Brain pericyte (primary cell): ENCODE results near the gene RIPPLY2.
A peak's percentile ranks its signal among the peaks of the same experiment; 100 is the strongest.
"Not testable (repeated sequence)": the region's sequence is repeated elsewhere in the genome, so short reads cannot be mapped to it uniquely, and the experiment has no call there.

ENCODE experiments used
- DNase-seq: peaks from one replicate; pipeline ENCODE4 v3.0.0-alpha.2; 2012; ENCODE audit warnings: low read depth, low spot score

Gene RIPPLY2

DNA sequence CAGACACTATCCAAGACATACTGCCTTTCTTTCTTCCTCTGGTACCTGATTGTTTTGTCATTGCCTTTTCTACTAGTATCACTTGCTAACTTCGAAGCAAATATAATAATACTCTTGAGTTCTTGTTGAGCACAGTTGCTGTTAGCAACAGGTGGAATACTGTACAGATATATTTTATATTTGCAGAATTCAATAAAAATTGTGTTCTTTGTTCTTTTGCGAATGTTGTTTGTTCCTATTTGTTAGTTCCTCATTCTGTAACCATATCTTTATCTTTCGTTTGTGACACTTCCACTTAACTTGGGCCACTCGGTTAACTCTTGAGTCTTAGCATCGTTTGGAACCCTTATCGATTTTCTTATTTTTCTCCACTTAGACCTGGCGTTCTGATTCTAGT is 7.2 kb downstream of the RIPPLY2 start:
- DNase-seq = no peak

DNA sequence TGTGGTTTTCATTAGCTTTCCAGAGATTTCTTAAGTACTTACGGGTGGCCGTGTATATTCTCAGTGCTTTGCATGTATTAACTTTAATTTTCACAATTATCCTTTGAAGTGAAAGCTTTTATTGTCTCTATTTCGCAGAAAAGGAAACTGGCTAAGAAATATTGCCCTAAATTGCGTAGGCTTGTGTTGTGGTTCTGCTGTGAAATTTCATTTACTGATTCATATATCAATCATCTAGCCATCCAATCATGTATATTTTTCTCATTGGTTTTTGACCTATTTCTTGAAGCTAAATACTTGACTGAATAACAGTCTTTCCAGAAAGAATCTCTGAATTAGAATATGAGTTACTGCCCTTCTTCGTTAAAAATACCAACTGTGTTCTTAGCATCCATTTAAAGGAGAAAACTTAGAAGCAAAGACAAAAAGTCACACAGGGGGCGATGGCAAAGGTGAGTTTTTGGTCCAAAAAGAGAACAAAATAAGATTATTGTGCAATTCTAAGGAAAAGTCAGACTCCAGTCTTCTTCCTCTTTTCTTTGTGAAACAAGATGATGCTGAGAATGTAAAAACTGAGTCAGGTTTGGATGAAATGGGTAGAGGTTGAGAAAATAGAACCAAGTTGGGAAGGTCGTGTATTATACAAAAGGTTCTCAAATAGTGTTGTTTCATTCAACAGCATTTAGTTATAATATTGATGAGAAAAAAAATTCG is 7.8 kb downstream of the RIPPLY2 start:
- DNase-seq = no peak

DNA sequence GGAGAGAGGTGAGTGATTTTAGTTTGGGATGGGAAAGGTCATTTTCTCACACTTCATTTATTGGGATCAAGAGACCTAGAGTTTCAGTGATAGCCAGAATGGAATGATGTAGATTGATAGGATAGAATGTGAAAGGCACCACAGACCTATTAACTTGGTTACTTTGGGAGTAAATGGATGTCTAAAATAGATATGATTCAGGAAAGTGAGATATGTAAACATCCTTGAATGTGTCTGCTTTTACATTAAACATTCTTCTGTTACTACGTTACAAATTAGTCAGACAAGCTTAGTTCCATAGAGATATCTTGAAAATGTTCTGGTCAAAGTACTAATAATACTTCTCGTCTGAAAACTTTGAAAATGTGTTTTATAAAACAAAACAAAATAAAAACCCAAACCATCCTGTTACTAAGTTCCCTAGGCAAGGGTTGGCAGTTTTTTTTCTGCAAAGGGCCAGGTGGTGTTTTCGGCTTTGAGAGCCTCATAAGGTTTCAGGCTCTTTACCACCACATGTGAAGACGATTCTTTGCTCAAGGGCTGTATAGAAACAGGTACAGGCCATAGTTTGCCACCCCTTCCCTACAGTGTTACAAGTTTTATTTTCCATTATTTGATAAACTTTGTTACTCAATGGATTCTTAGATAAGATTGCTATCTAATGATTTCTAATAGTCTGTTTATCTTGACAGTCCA is 9.8 kb downstream of the RIPPLY2 start:
- DNase-seq = no peak

DNA sequence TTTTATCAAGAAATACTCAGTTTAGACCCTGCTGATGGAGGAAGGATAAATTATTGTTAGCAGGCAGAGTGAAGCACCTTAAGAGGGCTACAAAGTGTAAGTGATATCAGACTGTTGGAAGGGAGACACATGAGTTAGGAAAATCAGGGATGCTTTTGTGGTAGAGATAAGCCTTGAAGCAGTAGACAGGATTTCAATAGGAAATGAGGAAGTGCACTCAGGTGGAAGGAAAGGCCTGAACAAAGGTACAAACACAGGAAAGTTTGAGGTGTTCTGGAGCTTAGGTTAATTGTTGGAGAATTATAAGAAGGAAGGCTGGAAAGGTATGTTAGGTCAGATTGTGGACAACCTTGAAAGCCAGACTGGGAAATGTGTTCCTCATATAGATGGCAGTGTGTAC is 13.9 kb downstream of the RIPPLY2 start:
- no peak for DNase-seq

DNA sequence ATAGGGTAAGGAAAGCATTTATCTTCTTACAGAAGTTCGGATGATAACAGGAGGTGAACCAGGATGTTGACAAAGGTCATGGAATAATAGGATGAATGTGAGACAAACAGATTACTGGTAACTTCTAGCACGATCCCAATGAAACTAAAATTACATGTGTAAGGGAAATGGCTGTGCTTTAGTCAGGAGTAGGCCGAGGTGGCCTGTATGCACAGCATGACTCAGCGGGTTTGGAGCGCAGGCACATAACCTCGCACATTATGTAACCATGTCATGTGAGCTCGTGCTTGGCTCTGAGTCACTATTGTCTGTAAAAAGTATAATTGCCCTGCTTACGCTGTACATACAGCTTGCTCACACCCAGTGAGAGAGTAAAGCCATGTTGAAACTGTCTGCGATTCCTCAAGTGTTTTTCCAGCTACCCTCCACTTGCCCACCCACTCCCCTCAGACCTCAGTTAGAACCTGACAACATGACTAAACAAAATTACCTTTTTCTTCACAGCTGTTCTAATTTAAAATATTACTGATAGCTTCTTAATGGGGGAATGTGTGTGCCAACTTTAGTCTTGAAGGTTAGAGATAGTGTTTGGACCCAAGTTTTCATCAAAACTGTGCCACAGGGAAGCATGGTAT is 14.5 kb downstream of the RIPPLY2 start:
- DNase-seq = peak; percentile 65

DNA sequence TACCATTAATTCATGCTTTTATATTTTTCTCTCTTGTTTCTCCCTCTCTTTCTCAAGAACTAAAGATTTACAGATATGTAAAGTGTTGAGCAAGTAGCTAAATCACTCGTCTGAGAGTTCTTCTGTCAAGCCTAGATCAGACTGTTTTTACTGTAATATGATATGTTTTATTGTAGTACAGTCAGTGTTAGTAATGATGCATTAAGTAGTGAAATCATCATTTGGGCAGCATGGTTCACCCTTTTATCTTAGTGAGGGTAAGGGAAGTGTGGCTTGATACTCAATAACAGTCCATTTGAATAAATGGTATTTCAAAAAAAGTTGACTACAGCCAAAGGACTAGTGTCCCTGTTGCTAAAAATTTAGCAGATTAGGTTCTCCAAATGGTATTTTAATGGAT is 15.5 kb downstream of the RIPPLY2 start:
- DNase-seq = peak; percentile 29

DNA sequence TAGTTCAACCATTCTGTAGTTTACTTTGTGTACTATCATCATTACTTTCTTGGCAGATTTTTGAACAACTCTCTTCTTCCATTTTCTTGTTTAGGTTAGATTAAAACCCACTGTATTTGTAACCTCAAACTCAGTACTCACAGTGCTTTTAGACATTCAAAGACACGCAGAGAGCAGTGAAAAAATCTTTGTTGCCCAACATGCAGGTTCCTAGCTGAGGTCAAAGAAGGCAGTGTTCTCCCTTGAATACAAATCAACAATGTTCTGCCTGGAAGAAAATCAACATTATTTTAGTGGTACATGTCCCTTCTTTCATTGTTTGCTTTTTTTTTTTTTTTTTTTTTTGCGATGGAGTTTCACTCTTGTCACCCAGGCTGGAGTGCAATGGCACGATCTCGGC is 17.5 kb downstream of the RIPPLY2 start:
- no peak for DNase-seq

DNA sequence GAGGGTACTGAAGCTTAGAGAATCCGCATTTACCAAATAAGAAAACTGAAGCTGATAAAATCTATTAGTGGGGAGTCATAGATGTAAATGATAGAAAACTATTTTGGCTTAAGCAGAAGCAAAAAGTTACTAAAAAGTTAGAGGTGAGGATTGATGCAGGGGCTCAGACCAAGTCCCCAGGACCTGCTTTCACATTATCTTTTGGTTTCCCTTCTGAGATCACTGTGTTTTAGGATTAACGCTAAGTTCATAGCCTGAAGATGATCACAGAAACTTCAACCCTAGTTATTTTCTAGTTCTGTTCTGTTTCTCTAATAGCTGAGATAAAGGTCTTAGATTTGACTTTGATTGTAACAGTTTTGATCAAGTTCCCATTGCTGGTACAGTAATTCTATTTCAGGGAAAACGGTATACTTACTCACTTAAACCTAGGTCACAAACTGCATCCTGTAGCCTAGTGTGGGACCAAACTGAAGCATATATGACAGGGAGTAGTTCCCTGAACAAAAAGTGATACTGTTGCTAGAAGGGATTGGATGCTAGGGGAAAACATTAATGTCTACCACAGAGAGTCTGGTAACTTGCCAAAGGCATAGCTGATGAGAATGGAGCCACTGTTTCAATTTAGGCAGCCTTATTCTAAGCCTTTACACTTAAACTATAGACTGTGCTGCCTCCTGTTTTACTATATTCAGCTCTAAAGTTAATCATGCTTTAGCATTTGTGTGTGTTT is 19.4 kb downstream of the RIPPLY2 start:
- no peak for DNase-seq

DNA sequence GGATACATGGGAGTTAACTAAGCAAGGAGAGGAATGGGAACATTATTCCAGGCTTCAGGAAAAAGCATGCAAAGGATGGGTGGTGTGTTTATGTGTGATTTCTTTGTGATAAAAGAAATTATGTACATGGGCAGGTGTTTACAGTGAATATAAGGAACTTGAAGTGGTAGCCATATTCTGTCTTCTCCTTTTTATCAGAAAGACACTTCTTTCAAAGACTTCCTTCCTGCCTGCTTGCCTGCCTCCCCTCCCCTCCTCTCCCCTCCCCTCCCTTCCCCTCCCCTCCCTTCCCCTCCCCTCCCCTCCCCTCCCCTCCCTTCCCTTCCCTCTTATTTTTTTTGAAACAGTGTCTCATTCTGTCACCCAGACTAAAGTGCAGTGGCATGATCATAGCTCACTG is 20.7 kb downstream of the RIPPLY2 start:
- DNase-seq = no peak

DNA sequence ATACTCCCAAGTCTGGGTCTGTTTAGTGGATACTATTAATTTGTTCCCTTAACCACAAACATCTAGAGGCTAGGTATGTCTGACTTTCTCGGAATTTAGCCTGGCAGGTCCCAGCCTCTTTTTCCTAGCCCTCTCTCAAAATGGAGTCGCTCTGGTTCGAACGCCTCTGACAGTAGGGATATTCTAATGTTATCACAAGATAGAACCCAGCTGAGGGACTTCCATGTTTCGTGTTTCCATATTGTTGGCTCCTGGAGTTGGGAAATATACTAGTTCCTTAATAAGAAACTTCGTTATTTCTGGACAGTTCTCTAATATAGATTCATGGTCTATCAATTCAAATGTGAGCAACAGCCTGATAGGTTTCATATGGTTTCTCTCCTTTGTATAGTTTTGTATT is 22.7 kb downstream of the RIPPLY2 start:
- no peak for DNase-seq

DNA sequence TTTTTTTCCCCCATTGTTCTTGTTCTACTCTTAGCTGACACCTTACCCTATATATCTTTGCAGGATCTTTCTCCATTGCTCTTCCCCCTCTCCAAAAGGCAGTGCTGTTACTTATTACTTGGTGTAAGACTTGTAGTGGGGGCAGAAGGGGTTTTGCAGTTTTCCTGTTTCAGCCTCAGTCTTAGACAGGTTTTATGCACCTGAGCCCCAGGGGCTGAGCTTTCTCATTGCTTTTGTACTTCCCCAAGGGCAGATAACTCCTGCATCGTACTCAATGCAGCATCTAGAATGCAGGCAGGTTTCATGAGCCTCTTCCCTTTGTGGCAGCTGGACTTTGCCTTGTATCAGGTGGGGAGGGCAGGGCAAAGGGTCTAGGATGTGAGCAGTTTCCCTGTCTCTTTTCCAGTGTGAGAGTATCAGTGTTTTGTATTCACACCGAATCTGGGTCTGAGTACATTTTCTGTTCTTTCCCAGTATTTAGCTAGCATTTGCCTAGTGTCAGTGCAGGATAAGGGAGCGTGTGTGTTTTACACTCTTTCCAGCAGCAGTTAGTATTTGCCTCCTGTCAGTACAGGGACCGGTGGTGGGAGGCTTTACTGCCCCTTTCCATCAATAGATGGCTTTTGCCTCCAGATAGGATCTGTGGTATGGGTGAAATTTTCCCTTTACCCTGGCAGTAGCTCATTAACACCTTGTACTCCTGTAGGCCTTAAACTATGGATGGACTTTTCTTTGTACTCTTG is 25.9 kb downstream of the RIPPLY2 start:
- no peak for DNase-seq

DNA sequence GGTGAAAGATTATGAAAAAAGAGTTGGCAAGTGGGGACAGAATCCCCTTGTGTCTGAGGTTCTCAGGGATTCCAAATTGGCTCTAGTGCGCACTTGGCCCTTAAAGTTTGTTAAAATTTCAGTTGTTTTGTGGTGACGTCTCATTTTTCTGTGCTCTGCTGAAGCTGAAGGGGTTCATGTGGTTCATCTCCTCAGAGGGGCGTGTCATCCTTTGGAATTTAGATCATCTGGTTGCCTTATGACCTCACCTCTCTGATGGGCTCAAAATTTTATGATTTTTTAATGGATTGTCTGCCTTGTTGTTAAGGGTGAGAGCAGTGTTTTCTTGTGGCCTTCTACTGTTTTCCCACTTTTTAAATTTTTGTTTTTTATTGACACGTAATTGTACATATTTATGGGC is 26.6 kb downstream of the RIPPLY2 start:
- no peak for DNase-seq

DNA sequence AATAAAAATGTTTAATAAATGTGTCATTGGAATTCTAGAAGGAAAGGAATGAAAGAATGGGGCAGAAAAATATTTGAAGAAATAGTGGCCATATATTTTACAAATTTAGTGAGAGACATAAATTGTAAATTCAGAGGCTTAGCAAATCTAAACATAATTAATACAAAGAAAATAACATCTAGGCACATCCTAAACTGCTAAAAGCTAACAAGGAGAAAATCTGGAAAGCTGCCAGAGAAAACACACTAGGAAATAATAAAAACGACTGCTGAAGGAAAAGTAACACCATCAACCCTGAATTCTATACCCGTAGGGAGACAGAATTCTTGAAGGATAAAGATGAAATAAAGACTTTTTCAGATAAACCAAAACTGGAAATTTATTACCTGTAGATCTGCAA is 30.1 kb downstream of the RIPPLY2 start:
- DNase-seq = no peak

DNA sequence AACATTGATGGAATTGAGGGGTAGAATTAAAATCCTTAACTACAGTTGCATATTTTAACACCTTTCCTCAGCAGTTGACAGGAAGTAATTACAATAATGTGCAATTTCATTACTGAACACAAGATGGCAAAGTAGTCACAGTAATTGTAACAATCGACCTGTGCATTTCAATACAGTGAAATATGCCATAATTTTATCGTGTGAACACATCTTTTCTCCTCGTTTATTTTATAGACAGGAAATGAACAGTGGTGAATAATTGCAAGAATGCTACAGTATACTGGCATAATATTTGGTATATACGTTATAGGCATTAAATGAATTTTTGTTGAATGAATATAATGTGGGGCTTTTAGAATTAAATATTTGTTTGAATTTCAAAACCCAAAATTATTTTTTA is 31.4 kb downstream of the RIPPLY2 start:
- no peak for DNase-seq

DNA sequence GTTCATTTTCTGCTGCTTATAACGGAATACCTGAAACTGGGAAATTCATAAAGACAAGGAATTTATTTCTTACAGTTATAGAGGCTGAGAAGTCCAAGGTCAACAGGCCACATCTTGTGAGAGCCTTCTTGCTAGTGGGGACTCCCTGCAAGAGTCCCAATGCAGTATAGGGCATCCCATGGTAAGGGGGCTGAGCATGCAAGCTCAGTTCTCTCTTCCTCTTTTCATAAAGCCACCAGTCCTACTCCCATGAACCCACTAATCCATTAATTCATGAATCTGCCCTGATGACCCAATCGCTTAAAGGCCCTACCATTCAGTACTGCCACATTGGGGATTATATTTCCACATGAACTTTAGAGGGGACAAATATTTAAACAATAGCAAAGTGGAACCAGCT is 32.8 kb downstream of the RIPPLY2 start:
- no peak for DNase-seq

DNA sequence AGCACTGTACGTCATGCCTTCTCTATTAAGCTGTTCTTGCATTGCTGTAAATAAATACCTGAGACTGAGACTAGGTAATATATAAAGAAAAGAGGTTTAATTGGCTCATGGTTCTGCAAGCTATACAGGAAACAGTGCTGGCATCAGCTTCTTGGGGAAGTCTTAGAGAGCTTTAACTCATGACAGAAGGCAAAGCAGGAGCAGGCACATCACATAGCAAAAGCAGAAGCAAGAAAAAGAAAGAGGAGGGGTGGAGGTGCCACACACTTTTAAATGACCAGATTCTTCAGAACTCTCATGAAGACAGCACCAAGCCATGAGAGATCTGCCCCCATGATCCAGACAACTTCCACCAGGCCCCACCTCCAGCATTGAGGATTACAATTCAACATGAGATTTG is 36.5 kb downstream of the RIPPLY2 start:
- no peak for DNase-seq

DNA sequence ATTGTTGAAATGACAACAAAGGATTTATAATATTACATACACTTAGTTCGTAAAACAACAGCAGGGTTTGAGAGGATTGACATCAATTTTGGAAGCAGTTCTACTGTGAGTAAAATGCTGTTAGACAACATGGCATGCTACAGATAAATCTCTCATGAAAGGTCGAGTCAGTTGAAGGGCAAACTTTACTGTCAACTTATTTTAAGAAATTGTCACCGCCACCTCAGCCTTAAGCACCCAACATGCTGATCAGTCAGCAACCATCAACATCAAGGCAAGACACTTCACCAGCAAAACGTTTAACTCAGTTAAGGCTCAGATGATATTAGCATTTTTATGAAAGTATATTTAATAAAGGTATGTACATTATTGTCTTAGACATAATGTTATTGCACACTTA is 37.4 kb downstream of the RIPPLY2 start:
- DNase-seq = no peak

DNA sequence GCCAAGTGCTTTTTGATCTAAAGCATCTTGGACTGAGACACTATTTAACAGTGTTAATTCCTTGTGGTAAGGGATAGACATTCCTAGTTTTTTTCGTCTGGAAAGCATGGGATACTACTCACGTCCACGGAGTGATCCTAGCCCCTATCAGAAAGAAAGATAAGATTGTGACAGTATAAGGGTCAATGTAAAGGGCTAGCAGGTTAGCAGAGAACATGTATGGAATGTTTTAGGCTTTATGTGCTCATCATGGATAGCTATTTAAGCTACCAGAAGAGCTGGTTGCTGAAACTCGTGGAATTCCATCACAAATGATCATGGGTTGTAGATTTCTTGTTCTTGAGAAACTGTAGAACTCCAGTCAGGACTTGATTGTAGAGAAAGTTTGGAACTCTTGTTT is 38.4 kb downstream of the RIPPLY2 start:
- no peak for DNase-seq

DNA sequence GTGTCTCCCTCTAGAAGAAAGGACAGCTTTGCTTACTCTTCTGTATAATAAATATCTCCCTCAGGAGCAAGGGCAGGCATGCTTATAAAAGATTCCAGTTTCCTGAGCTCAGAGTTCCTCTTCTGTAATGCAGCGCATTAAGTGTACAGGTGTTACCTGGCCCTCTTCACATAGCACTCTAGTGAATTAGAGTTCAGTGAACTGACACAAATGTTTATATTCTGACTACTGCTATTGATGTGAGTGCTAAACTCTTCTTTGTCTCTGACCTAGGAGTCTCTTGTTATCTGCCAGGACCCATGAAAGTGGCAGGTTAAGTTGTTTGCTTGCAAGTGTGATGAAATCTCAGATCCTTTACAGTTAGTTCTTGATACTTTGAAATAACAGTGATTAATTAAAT is 39.9 kb downstream of the RIPPLY2 start:
- DNase-seq = no peak

DNA sequence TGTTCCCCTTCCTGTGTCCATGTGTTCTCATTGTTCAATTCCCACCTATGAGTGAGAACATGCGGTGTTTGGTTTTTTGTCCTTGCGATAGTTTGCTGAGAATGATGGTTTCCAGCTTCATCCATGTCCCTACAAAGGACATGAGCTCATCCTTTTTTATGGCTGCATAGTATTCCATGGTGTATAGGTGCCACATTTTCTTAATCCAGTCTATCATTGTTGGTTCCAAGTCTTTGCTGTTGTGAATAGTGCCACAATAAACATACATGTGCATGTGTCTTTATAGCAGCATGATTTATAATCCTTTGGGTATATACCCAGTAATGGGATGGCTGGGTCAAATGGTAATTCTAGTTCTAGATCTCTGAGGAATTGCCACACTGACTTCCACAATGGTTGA is 43.9 kb downstream of the RIPPLY2 start:
- not testable (repeated sequence) for DNase-seq

DNA sequence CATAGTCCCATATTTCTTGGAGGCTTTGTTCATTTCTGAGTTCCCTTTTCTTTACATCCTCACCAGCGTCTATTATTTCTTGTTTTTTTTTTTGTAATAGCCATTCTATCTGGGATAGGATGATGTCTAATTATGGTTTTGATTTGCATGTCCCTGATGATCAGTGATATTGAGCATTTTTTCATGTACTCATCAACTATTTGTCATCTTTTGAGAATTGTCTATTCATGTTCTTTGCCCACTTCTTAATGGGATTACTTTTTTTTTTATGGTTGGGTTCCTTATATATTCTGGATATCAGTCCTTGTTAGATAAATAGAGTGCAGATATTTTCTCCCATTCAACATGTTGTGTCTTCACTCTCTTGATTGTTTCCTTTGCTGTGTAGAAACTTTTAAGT is 48.5 kb downstream of the RIPPLY2 start:
- DNase-seq = no peak

DNA sequence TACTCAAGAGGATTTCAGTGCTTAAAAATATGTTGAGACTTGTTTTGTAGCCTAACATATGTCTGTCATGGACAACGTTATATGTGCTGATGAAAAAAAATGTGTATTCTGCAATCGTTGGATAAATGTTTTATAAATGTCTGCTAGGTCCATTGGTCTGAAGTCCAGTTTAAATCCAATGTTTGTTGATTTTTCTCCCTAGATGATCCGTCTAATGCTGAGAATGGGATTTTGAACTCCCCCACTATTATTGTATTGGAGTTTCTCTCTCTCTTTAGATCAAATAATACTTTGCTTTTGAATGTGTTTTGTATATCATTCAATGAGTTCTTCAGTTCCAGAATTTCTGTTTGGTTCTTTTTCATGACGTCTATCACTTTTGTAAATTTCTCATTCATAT is 51.2 kb downstream of the RIPPLY2 start:
- no peak for DNase-seq
